ENCODE measurements around the gene TOR1AIP2. TPM values are rescaled to one million over a fixed set of nuclear protein-coding genes. Genes with fewer than 3 reads are reported as not detected.

TOR1AIP2 gene
- total and polyA plus RNA-seq, 2 of the 13 experiments (the other 11 are each of a cell fraction or from before 2014, with no cell fraction given), result 35.2 to 65.8 TPM

DNA sequence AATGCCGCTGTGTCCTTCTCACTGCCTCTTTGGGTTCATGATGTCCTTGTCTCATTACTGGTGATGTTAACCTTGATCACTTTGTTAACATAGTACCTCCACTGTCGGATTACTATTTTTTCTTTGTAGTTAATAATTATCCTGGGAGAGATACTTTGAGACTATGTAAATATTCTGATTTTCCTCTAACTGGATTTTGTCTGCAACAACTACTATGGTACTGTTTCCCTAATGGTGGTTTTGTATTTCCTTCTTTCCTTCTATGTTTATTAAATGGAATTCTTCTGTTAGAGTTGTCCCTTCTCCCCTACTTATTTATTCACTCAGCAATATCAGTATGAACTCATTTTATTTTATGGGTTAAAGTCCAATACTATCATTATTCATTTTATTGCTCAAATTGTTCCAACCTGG, 4.2 kb downstream of the TOR1AIP2 start (continued):
- TF ChIP-seq GATAD2A (CRISPR knock-in tag; IDR thresholded peaks at IDR 0.05), result 0 out of 2 replicates have a peak, but pooled peaks have one; percentile 31
- TF ChIP-seq TARDBP (CRISPR knock-in tag; IDR thresholded peaks at IDR 0.05), result 0 out of 2 replicates have a peak, but pooled peaks have one; percentile 44
- peak; percentile 74; the same call in 1 of the 2 replicates for TF ChIP-seq SMYD3 (CRISPR knock-in tag; IDR thresholded peaks at IDR 0.05)
- TF ChIP-seq XRCC5 (optimal IDR thresholded peaks at IDR 0.05; ENCODE audit: low read length), result no peak
- TF ChIP-seq NCOA2 (CRISPR knock-in tag; IDR thresholded peaks at IDR 0.05), result 0 out of 2 replicates have a peak, but pooled peaks have one; percentile 13
- TF ChIP-seq ZNF33A (CRISPR knock-in tag; IDR thresholded peaks at IDR 0.05; ENCODE audit: borderline replicate concordance), result no peak
- TF ChIP-seq, protein P1, sequence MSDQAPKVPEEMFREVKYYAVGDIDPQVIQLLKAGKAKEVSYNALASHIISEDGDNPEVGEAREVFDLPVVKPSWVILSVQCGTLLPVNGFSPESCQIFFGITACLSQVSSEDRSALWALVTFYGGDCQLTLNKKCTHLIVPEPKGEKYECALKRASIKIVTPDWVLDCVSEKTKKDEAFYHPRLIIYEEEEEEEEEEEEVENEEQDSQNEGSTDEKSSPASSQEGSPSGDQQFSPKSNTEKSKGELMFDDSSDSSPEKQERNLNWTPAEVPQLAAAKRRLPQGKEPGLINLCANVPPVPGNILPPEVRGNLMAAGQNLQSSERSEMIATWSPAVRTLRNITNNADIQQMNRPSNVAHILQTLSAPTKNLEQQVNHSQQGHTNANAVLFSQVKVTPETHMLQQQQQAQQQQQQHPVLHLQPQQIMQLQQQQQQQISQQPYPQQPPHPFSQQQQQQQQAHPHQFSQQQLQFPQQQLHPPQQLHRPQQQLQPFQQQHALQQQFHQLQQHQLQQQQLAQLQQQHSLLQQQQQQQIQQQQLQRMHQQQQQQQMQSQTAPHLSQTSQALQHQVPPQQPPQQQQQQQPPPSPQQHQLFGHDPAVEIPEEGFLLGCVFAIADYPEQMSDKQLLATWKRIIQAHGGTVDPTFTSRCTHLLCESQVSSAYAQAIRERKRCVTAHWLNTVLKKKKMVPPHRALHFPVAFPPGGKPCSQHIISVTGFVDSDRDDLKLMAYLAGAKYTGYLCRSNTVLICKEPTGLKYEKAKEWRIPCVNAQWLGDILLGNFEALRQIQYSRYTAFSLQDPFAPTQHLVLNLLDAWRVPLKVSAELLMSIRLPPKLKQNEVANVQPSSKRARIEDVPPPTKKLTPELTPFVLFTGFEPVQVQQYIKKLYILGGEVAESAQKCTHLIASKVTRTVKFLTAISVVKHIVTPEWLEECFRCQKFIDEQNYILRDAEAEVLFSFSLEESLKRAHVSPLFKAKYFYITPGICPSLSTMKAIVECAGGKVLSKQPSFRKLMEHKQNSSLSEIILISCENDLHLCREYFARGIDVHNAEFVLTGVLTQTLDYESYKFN (CRISPR knock-in tag; conservative IDR thresholded peaks at IDR 0.05), result peak; percentile 61
- peak; percentile 22; the same call in 1 of the 2 replicates for TF ChIP-seq NCOR1 (IDR thresholded peaks at IDR 0.05; ENCODE audit: borderline replicate concordance, low read length)
- TF ChIP-seq ZNF792 (CRISPR knock-in tag; IDR thresholded peaks at IDR 0.05), result peak; percentile 29; the same call in 1 of the 2 replicates
- no peak for TF ChIP-seq CREB1 (IDR thresholded peaks at IDR 0.05)
- TF ChIP-seq CREB1 (CRISPR knock-in tag; IDR thresholded peaks at IDR 0.05), result peak; percentile 35; the same call in 1 of the 2 replicates
- peak; percentile 76 for TF ChIP-seq MIXL1 (CRISPR knock-in tag; IDR thresholded peaks at IDR 0.05)
- TF ChIP-seq ZNF75D (CRISPR knock-in tag; IDR thresholded peaks at IDR 0.05; ENCODE audit: borderline replicate concordance), result no peak
- peak; percentile 82 for TF ChIP-seq ELF3 (CRISPR knock-in tag; IDR thresholded peaks at IDR 0.05)
- TF ChIP-seq, protein P2, sequence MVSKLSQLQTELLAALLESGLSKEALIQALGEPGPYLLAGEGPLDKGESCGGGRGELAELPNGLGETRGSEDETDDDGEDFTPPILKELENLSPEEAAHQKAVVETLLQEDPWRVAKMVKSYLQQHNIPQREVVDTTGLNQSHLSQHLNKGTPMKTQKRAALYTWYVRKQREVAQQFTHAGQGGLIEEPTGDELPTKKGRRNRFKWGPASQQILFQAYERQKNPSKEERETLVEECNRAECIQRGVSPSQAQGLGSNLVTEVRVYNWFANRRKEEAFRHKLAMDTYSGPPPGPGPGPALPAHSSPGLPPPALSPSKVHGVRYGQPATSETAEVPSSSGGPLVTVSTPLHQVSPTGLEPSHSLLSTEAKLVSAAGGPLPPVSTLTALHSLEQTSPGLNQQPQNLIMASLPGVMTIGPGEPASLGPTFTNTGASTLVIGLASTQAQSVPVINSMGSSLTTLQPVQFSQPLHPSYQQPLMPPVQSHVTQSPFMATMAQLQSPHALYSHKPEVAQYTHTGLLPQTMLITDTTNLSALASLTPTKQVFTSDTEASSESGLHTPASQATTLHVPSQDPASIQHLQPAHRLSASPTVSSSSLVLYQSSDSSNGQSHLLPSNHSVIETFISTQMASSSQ (IDR thresholded peaks at IDR 0.05; ENCODE audit: low read depth), result peak; percentile 89
- TF ChIP-seq, protein P2 (CRISPR knock-in tag; IDR thresholded peaks at IDR 0.05; ENCODE audit: borderline replicate concordance), result peak; percentile 89; the same call in 1 of the 2 replicates
- TF ChIP-seq, protein P3, sequence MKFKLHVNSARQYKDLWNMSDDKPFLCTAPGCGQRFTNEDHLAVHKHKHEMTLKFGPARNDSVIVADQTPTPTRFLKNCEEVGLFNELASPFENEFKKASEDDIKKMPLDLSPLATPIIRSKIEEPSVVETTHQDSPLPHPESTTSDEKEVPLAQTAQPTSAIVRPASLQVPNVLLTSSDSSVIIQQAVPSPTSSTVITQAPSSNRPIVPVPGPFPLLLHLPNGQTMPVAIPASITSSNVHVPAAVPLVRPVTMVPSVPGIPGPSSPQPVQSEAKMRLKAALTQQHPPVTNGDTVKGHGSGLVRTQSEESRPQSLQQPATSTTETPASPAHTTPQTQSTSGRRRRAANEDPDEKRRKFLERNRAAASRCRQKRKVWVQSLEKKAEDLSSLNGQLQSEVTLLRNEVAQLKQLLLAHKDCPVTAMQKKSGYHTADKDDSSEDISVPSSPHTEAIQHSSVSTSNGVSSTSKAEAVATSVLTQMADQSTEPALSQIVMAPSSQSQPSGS (CRISPR knock-in tag; IDR thresholded peaks at IDR 0.05), result peak; percentile 23; the same call in 1 of the 2 replicates
- no peak for TF ChIP-seq ZNF777 (CRISPR knock-in tag; IDR thresholded peaks at IDR 0.05)
- peak; percentile 96 for TF ChIP-seq ZSCAN22 (CRISPR knock-in tag; IDR thresholded peaks at IDR 0.05)
- no peak for TF ChIP-seq KMT2A (CRISPR knock-in tag; IDR thresholded peaks at IDR 0.05)

Data from HepG2 (cell line).